ENCODE measurements around the gene RERE.

DNA sequence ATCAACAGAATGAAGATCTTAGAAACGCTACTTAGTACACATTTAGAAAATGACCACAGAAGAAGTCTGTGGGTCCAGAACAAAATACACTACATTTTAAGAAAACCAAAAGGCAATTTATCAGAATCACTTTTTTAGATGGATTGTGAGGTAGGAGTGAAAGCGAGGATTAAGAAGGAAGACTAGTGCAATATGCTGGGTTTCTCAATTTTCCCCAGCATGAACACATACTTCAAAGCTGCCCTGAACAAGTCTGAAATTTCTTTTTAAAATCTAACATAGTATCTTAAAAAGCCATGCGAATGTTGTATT is 299.0 kb downstream of the RERE start:
- TF ChIP-seq, protein P1, sequence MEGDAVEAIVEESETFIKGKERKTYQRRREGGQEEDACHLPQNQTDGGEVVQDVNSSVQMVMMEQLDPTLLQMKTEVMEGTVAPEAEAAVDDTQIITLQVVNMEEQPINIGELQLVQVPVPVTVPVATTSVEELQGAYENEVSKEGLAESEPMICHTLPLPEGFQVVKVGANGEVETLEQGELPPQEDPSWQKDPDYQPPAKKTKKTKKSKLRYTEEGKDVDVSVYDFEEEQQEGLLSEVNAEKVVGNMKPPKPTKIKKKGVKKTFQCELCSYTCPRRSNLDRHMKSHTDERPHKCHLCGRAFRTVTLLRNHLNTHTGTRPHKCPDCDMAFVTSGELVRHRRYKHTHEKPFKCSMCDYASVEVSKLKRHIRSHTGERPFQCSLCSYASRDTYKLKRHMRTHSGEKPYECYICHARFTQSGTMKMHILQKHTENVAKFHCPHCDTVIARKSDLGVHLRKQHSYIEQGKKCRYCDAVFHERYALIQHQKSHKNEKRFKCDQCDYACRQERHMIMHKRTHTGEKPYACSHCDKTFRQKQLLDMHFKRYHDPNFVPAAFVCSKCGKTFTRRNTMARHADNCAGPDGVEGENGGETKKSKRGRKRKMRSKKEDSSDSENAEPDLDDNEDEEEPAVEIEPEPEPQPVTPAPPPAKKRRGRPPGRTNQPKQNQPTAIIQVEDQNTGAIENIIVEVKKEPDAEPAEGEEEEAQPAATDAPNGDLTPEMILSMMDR (IDR thresholded peaks at IDR 0.05) = no peak
- TF ChIP-seq POLR2A (IDR thresholded peaks at IDR 0.05) (no peak), EP300 (IDR thresholded peaks at IDR 0.05) (no peak)
